IMR-90 (cell line): ENCODE results near the gene EFEMP1. TPM values are rescaled to one million over a fixed set of nuclear protein-coding genes. Genes with fewer than 3 reads are reported as not detected.

ENCODE experiments used
- ATAC-seq: fragments of 200-7000 bp; cut with Tn5 transposase; 2 replicates; pipeline ENCODE4 v1.9.1; 2020; ENCODE audit warnings: low read depth, mild to moderate bottlenecking, moderate library complexity
- BruUV-seq: library from RNA; stranded (reverse); fragments of 400-500 nt; replicated peaks from 2 replicates; lab custom pipeline; 2021; lab: Mats Ljungman, UMichigan
- CTCF ChIA-PET: fragments of 300-600 bp; formaldehyde crosslinking; extraction: SDS; loops from one replicate; lab custom pipeline; 2021; ENCODE audit warnings: antibody characterized with exemption; lab: Yijun Ruan, JAX
- POLR2A ChIA-PET: fragments of 300-600 bp; sonication (Branson Sonifier 250); formaldehyde crosslinking; loops from one replicate; lab custom pipeline; 2022; ENCODE audit warnings: antibody characterized with exemption; ENCODE audit not compliant: unreplicated experiment; lab: Charles Lee
- DNase-seq: peaks from one replicate; pipeline ENCODE4 v3.0.0; 2013
- H2AFZ ChIP-seq: replicated peaks from 2 replicates; pipeline ENCODE3; 2013; ENCODE audit warnings: low read length, mild to moderate bottlenecking; ENCODE audit not compliant: poor library complexity
- H2AK5ac ChIP-seq: 2 replicates; pipeline ENCODE4 v1.6.1; 2013; ENCODE audit warnings: low read depth, low read length, inconsistent platforms
- H2AK9ac ChIP-seq: replicated peaks from 2 replicates; pipeline ENCODE3; 2013; ENCODE audit warnings: mild to moderate bottlenecking, low read depth, low read length, moderate library complexity; ENCODE audit not compliant: poor library complexity
- H2BK120ac ChIP-seq: 2 replicates; pipeline ENCODE4 v1.6.1; 2013; ENCODE audit warnings: low read depth, low read length, inconsistent platforms
- H2BK15ac ChIP-seq: 3 replicates; pipeline ENCODE4 v1.6.1; 2013; ENCODE audit warnings: low read depth, low read length, inconsistent platforms
- H2BK20ac ChIP-seq: 2 replicates; pipeline ENCODE4 v1.6.1; 2013; ENCODE audit warnings: low read depth, mild to moderate bottlenecking, inconsistent platforms, low read length, moderate library complexity
- H2BK5ac ChIP-seq: 2 replicates; pipeline ENCODE4 v1.6.1; 2013; ENCODE audit warnings: mild to moderate bottlenecking, low read depth, low read length, inconsistent platforms; ENCODE audit not compliant: poor library complexity, severe bottlenecking
- H3K14ac ChIP-seq: replicated peaks from 2 replicates; pipeline ENCODE4 v1.6.1; 2013; ENCODE audit warnings: low read depth, low read length, inconsistent platforms
- H3K18ac ChIP-seq: 2 replicates; pipeline ENCODE4 v1.6.1; 2013; ENCODE audit warnings: low read depth, low read length, control low read depth
- H3K23ac ChIP-seq: 2 replicates; pipeline ENCODE4 v1.6.1; 2013; ENCODE audit warnings: low read depth, low read length, inconsistent platforms
- H3K27ac ChIP-seq: 2 replicates; pipeline ENCODE4 v1.5.1; 2013; ENCODE audit warnings: mild to moderate bottlenecking, control low read depth, low read length; ENCODE audit not compliant: insufficient read depth
- H3K27me3 ChIP-seq: 2 replicates; pipeline ENCODE4 v1.6.1; 2013; ENCODE audit warnings: low read length; ENCODE audit not compliant: control insufficient read depth, insufficient read depth
- H3K36me3 ChIP-seq: 2 replicates; pipeline ENCODE4 v1.6.1; 2013; ENCODE audit warnings: low read length, mixed read lengths; ENCODE audit not compliant: control insufficient read depth, insufficient read depth
- H3K4ac ChIP-seq: 2 replicates; pipeline ENCODE4 v1.6.1; 2013; ENCODE audit warnings: low read depth, low read length, inconsistent platforms
- H3K4me1 ChIP-seq: 2 replicates; pipeline ENCODE4 v1.6.1; 2013; ENCODE audit warnings: low read length, mixed read lengths; ENCODE audit not compliant: control insufficient read depth, insufficient read depth
- H3K4me2 ChIP-seq: 2 replicates; pipeline ENCODE4 v1.6.1; 2013; ENCODE audit warnings: low read depth, mild to moderate bottlenecking, control low read depth, low read length, moderate library complexity
- H3K4me3 ChIP-seq: 2 replicates; pipeline ENCODE4 v1.5.1; 2013; ENCODE audit warnings: low read depth, mild to moderate bottlenecking, control low read depth, low read length, moderate library complexity; ENCODE audit not compliant: insufficient read depth
- H3K56ac ChIP-seq: 2 replicates; pipeline ENCODE4 v1.6.1; 2013; ENCODE audit warnings: low read length, inconsistent platforms; ENCODE audit not compliant: insufficient read depth; ENCODE audit errors: extremely low read depth
- H3K79me1 ChIP-seq, 2 experiments: 2 replicates each; pipeline ENCODE4 v1.6.1; 2013; ENCODE audit warnings: low read length in 2 of 2, inconsistent platforms in 1 of 2, low read depth in 1 of 2
- H3K9ac ChIP-seq: 2 replicates; pipeline ENCODE4 v1.6.1; 2013; ENCODE audit warnings: low read depth, low read length, control low read depth
- H3K9me1 ChIP-seq: 2 replicates; pipeline ENCODE4 v1.6.1; 2013; ENCODE audit warnings: low read length, inconsistent platforms; ENCODE audit not compliant: insufficient read depth
- H3K9me3 ChIP-seq: 2 replicates; pipeline ENCODE4 v1.6.1; 2013; ENCODE audit warnings: low read length; ENCODE audit not compliant: control insufficient read depth, insufficient read depth
- H4K20me1 ChIP-seq: 2 replicates; pipeline ENCODE4 v1.6.1; 2013; ENCODE audit warnings: low read length, inconsistent platforms; ENCODE audit not compliant: insufficient read depth
- H4K5ac ChIP-seq: 2 replicates; pipeline ENCODE4 v1.6.1; 2013; ENCODE audit warnings: mild to moderate bottlenecking, low read depth, low read length, control low read depth
- H4K8ac ChIP-seq, 2 experiments: 2 replicates each; pipeline ENCODE4 v1.6.1; 2013; ENCODE audit warnings: low read depth in 2 of 2, low read length in 2 of 2, control low read depth in 1 of 2, inconsistent platforms in 1 of 2
- H4K91ac ChIP-seq: 2 replicates; pipeline ENCODE4 v1.6.1; 2013; ENCODE audit warnings: low read depth, low read length, inconsistent platforms; ENCODE audit not compliant: insufficient read depth
- CEBPB ChIP-seq: IDR thresholded peaks from 2 replicates; pipeline ENCODE4 v1.6.1; 2012; ENCODE audit warnings: low read depth, low read length, improper control_type of control experiment
- SMC3 ChIP-seq: fragments of 150-350 bp; IDR thresholded peaks from 2 replicates; pipeline ENCODE4 v1.6.1; 2016; ENCODE audit warnings: low read depth, mild to moderate bottlenecking, antibody characterized with exemption, low read length, moderate library complexity
- dilution Hi-C: fragments of 300-500 bp; cut with HindIII; formaldehyde crosslinking; loops from one replicate; pipeline ENCODE4 v1.14.3; 2018; ENCODE audit warnings: low sequenced_read_pairs; ENCODE audit not compliant: unreplicated experiment
- in situ Hi-C: fragments of 300-500 bp; cut with MboI; formaldehyde crosslinking; loops from 3 replicates; pipeline ENCODE4 v1.14.3; 2019; ENCODE audit warnings: low sequenced_read_pairs, inconsistent platforms, mixed read lengths
- intact Hi-C: fragments of 100-400 bp; cut with micrococcal nuclease; formaldehyde crosslinking; loops from 2 replicates; pipeline ENCODE4 v1.10.0; 2022
- polyA plus RNA-seq, 3 experiments: library from polyadenylated mRNA; depleted of rRNA; stranded (reverse); fragments of >200 nt; gene quantifications; 2 replicates each; pipeline ENCODE4 v1.2.3, GENCODE V29; 2012; ENCODE audit warnings: low replicate concordance in 1 of 3
- total RNA-seq: library from RNA; depleted of rRNA; stranded (reverse); fragments of >200 nt; gene quantifications from 2 replicates; pipeline ENCODE4 v1.2.3, GENCODE V29; 2012

Gene EFEMP1
- total and polyA plus RNA-seq, 2 of the 4 experiments (the other 2 are of a cell fraction): 214 to 219 TPM

GRCh38 chr2:55948176-55948923, 24.8 kb upstream of the EFEMP1 start:
- Histone ChIP-seq H3K9me3 (no peaks in the 10 kb centered on the region), H2AK5ac (no peak overlapping the region), H2AK9ac (no peak overlapping the region), H3K14ac (no peak overlapping the region), H2BK20ac (no peak overlapping the region), H3K4me1 (peaks cover 2% of the 10 kb centered on the region; the same call in 1 of the 2 replicates), H4K8ac (no peak overlapping the region), H3K27me3 (peaks cover 2% of the 10 kb centered on the region; the same call in 1 of the 2 replicates), H3K4me2 (no peak overlapping the region), H3K56ac (no peak overlapping the region), H2BK120ac (no peak overlapping the region), H4K91ac (no peak overlapping the region), H2AFZ (no peak overlapping the region), H3K9ac (no peak overlapping the region), H3K4me3 (no peak overlapping the region), H3K36me3 (no peaks in the 10 kb centered on the region), H3K4ac (no peak overlapping the region), H2BK5ac (no peak overlapping the region), H3K79me1 (no peaks in the 10 kb centered on the region), H4K20me1 (no peaks in the 10 kb centered on the region), H3K23ac (no peak overlapping the region), H3K18ac (no peak overlapping the region), H3K27ac (no peak overlapping the region), H2BK15ac (no peak overlapping the region), H3K9me1 (no peaks in the 10 kb centered on the region), H4K5ac (no peak overlapping the region)
- in situ Hi-C loops (no loop called here), dilution Hi-C loops (no loop called here), intact Hi-C loops (no loop called here)
- ChIA-PET CTCF (interaction anchor here (1.1 kb wide), 1 partner anchor 13 kb away, joined by 4 read pairs; no protein-coding TSS in a partner anchor), POLR2A (interaction anchor here (0.7 kb wide), 1 partner anchor 93 kb away, joined by 4 read pairs; no protein-coding TSS in a partner anchor)
- ATAC-seq (peak; percentile 85), DNase-seq (peak; percentile 57)
- no TSS peak for BruUV-seq
- no peak for TF ChIP-seq SMC3
- TF ChIP-seq CEBPB: peak; percentile 45; the same call in 1 of the 2 replicates
